HepG2 (cell line): ENCODE results near the gene SLC23A2.

Source experiments
- FLYWCH1 ChIP-seq: sonication (generic); formaldehyde crosslinking; IDR thresholded peaks from 2 replicates; pipeline ENCODE4 v1.8.1; 2023; ENCODE audit warnings: mild to moderate bottlenecking, missing genetic modification reagents
- POLR2AphosphoS2 ChIP-seq: IDR thresholded peaks from 2 replicates; pipeline ENCODE4 v1.6.1; 2011; ENCODE audit warnings: low read depth, low read length, improper control_type of control experiment
- TARDBP ChIP-seq: sonication (generic); formaldehyde crosslinking; IDR thresholded peaks from 2 replicates; pipeline ENCODE4 v1.8.0; 2022; ENCODE audit warnings: mild to moderate bottlenecking, missing genetic modification reagents

GRCh38 chr20:5041433-5041832 is 40.1 kb upstream of the SLC23A2 start:
- TF ChIP-seq FLYWCH1 (no peak), TARDBP (CRISPR knock-in tag) (no peak), POLR2AphosphoS2 (no peak)
